GM12864 (cell line): ENCODE data around the gene ZKSCAN8.

ENCODE experiments used
- DNase-seq: peaks from one replicate; pipeline ENCODE4 v3.0.0-alpha.2; 2011; ENCODE audit warnings: low read depth
- H3K4me3 ChIP-seq: 2 replicates; pipeline ENCODE4 v1.5.1; 2011; ENCODE audit warnings: mild to moderate bottlenecking, low read depth, low read length, control low read depth
- TF ChIP-seq, protein P1 (sequence below): IDR thresholded peaks from 2 replicates; pipeline ENCODE4 v1.5.1; 2011; ENCODE audit warnings: low read depth, mild to moderate bottlenecking, moderate library complexity, low read length, control low read depth, inconsistent platforms; ENCODE audit errors: missing control alignments

The ZKSCAN8 gene

DNA sequence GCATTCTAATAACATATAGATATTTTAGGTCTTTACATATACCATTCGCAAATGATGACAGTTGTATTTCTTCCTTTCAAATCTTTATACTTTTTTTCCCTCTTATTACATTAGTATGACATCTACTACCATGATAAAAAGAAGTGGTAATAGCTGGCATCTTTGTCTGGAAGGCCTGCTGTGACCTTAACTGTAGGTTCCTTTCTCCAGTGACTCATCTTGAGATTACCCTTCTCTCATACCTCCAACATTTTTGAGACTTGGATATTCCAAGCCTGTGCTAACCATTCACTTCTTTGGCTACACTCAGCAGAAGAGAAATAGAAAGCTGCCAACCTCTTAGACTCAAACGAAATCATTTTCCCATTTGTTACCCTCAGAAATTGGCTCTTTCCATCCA is 30.3 kb downstream of the ZKSCAN8 start:
- DNase-seq: no peak
- H3K4me3 ChIP-seq: no peak overlapping the region
- TF ChIP-seq, protein P1, sequence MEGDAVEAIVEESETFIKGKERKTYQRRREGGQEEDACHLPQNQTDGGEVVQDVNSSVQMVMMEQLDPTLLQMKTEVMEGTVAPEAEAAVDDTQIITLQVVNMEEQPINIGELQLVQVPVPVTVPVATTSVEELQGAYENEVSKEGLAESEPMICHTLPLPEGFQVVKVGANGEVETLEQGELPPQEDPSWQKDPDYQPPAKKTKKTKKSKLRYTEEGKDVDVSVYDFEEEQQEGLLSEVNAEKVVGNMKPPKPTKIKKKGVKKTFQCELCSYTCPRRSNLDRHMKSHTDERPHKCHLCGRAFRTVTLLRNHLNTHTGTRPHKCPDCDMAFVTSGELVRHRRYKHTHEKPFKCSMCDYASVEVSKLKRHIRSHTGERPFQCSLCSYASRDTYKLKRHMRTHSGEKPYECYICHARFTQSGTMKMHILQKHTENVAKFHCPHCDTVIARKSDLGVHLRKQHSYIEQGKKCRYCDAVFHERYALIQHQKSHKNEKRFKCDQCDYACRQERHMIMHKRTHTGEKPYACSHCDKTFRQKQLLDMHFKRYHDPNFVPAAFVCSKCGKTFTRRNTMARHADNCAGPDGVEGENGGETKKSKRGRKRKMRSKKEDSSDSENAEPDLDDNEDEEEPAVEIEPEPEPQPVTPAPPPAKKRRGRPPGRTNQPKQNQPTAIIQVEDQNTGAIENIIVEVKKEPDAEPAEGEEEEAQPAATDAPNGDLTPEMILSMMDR: no peak

DNA sequence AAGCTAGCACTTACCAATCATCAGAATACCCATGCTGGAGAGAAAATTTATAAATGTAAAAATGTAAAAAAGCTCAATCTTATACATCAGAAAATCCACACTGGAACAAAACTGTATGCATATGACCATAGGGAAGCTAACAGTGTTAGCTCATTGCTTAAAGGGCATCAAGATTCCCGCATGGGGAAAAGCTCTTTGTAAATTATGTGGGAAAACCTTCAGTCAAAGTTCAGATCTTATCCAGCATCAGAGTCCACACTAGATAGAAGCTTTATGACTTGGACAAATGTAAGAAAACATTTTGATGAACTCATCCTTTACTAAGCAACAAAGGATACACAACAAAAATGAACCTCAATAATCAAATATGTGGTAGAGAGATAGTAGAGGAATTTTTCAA is 34.7 kb downstream of the ZKSCAN8 start:
- no peak for DNase-seq
- TF ChIP-seq, protein P1: no peak
- H3K4me3 ChIP-seq: no peak overlapping the region

DNA sequence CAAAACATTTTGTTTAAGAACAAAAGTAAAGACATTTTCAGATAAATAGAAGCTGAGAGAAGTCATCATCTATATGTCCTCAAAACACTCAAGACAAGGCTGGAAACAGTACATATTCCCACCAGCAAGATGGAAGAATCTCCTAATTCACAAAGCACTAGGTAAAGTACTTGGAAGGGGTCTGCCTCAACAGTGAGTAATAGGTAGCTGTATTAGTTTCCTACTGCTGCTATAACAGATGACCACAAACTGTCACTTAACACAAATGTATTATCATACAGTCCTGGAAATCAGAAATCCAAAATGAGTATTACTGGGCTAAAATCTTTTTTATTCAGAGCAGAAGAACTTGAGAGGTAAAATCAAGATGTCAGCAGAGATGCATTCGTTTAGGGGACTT is 40.6 kb downstream of the ZKSCAN8 start:
- no peak overlapping the region for H3K4me3 ChIP-seq
- DNase-seq: no peak
- TF ChIP-seq, protein P1: no peak

DNA sequence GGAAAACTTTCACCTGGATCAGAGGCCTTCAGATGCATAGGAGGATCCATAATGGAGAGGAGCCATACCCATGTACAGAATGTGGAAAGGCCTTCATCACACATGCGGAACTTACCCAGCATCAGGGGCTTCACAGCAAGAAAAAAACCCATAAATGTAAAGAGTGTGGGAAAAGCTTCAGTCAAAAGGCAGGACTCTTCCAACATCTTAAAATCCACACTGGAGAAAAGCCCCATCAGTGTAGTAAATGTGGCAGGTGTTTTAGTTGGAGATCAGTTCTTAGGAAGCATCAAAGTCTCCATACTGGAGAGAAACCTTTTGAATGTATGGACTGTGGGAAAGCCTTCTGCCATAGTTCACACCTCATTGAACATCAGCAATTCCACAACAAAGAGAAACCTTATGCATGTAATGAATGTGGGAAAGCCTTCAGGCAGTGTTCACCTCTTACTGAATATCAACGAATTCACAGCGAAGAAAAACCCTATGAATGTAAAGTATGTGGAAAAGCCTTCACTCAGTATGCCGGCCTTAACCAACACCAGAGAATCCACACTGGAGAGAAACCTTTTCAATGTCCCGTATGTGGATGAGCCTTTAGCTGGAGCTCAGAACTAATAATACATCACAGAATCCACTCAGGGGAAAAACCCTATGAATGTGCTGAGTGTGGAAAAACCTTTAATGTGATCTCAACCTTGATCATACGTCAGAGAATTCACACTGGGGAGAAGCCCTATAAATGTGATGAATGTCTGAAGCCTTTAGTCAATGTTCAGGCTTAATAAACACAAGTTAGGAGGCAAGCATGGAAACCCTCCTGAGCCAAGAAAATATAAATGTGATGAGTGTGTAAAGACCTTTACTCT is 46.7 kb downstream of the ZKSCAN8 start:
- TF ChIP-seq, protein P1: no peak
- no peak overlapping the region for H3K4me3 ChIP-seq
- DNase-seq: no peak

DNA sequence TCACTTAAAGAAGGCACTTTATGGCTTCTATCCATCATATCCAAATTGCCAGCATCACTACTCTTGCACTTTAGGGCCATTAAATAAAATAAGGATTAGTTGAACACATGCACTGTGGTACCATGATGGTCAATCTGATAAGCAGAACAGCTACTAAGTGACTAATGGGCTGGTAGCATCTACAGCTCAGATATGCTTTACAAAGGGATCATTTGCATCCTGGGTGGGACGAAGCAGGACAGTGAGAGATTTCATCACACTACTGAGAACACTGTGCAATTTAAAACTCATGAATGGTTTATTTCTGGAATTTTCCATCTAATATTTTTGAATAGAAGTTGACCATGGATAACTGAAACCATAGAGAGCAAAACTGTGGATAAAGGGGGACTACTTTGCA is 58.3 kb downstream of the ZKSCAN8 start:
- DNase-seq: no peak
- TF ChIP-seq, protein P1: no peak
- no peak overlapping the region for H3K4me3 ChIP-seq

DNA sequence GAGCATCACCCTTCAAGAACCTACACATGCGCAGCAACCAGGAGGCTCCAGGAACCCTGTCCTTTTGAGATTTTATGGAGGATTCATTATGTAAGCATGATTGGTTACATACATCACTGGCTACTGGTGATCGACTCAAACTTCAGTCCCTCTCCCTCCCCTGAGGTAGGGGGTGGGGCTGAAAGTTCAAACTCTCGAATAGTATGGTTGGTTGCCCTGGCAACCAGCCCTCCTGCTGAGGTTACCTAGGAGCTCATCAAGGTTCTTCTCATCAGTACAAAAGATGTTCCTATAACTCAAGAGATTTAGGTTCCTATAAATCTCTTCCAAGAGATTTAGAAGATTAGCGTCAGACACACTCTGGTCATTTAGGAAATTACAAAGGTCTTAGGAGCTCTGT is 61.5 kb downstream of the ZKSCAN8 start:
- H3K4me3 ChIP-seq: no peak overlapping the region
- no peak for DNase-seq
- TF ChIP-seq, protein P1: no peak

DNA sequence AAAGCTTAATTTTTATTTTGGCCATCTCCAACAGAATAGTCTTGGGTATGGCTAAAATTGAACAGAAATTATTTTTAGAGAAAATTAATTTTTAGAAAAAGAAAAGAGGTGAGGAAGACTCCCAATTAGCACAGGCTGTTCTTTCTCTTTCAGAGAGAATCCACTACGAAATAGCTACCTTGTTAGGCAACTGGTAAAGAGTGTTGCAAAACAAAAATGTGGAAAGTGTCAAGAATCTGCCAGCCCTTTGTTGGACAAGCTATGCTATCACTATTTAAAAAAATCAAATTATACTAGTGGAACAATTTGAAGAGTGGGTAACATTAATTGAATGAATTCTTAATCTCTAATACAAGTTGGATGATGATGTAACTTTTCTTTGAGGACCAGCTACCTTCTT is 64.2 kb downstream of the ZKSCAN8 start:
- TF ChIP-seq, protein P1: no peak
- no peak for DNase-seq
- no peak overlapping the region for H3K4me3 ChIP-seq
